HG02610 (cell line): ENCODE results near the gene HERC4.
"Not testable (repeated sequence)": the region's sequence is repeated elsewhere in the genome, so short reads cannot be mapped to it uniquely, and the experiment has no call there.

ENCODE experiments used
- ATAC-seq: cut with Tn5 transposase; IDR thresholded peaks from one replicate; pipeline ENCODE4 v1.9.1; 2021; ENCODE audit warnings: mild to moderate bottlenecking, moderate library complexity; ENCODE audit not compliant: unreplicated experiment

Gene HERC4

GRCh38 chr10:68052463-68052862 is 22.6 kb downstream of the HERC4 start:
- no peak for ATAC-seq

GRCh38 chr10:68049289-68050078 is 25.6 kb downstream of the HERC4 start:
- no peak for ATAC-seq

- ATAC-seq = no peak
Measured at GRCh38 chr10:68047554-68048327, 27.3 kb downstream of the HERC4 start.

DNA sequence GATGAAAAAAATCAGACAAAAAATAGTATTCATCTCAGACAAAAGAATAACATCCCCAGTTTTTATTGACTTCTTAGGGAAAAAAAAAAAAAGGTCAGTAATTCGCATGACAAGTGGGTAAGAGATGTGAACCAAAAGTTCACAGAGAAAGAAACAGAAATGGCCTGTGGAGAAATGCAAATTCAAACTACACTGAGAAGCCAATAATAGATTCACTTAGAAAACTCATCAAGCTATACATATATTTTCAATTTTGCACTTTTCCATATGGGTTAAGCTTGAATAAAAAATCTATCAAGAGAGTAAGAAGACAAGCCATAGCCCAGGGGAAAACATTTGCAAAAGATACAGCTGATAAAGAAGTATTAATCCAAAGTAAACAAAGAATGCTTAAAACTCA is 28.0 kb downstream of the HERC4 start:
- no peak for ATAC-seq

DNA sequence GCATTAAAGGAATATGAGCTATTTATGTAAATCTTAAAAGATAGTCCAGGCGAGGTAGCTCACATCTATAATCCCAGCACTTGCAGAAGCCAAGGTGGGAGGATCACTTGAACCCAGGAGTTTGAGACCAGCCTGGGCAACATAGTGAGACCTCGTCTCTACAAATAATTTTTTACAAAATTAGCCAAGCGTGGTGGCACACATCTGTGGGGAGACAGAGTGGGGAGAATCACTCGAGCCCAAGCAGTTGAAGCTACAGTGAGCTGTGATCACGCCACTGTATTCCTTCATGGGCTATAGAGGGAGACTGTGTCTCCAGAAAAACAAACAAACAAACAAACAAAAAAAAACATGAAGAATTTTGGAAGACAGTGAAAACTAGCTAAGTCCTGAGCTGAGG is 28.4 kb downstream of the HERC4 start:
- peak; percentile 52 for ATAC-seq

- peak; percentile 36 for ATAC-seq
Measured at GRCh38 chr10:68043030-68043429, 32.1 kb downstream of the HERC4 start.

DNA sequence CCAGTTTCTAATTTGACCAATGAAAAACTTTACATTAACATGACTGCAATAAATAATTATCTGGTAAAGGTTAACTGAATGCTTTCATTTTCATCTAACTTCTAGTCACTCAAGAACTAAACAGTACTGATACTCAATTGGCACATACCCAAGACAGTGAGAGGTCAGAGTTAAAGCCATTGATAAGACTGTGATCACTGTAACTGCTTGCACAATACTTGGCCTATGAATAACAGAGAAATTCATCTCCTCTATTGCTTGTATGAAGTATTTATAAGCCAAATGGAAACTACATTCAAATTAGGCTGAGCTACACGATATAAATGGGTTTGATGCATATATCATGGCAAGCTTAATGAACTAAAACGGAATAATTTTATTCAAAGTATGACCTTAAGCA is 43.0 kb downstream of the HERC4 start:
- ATAC-seq = no peak

GRCh38 chr10:68027429-68027828 is 47.7 kb downstream of the HERC4 start:
- no peak for ATAC-seq

GRCh38 chr10:68023292-68023691 is 51.8 kb downstream of the HERC4 start:
- ATAC-seq = no peak

DNA sequence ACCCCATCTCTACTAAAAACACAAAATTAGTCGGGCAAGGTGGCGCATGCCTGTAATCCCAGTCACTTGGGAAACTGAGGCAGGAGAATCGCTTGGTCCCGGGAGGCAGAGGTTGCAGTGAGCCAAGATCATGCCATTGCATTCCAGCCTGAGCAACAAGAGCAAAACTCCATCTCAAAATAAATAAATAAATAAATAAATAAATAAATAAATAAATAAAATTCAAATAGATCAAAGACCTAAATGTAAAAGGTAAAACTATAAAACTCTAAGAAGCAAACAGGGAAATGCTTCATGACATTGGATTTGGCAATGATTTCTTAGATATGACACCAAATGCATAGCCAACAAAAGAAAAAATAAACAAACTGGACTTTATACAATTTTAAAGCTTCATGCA is 52.8 kb downstream of the HERC4 start:
- not testable (repeated sequence) for ATAC-seq

GRCh38 chr10:68016519-68016918 is 58.6 kb downstream of the HERC4 start:
- not testable (repeated sequence) for ATAC-seq

- ATAC-seq = no peak
Measured at GRCh38 chr10:68010426-68010940, 64.6 kb downstream of the HERC4 start.

DNA sequence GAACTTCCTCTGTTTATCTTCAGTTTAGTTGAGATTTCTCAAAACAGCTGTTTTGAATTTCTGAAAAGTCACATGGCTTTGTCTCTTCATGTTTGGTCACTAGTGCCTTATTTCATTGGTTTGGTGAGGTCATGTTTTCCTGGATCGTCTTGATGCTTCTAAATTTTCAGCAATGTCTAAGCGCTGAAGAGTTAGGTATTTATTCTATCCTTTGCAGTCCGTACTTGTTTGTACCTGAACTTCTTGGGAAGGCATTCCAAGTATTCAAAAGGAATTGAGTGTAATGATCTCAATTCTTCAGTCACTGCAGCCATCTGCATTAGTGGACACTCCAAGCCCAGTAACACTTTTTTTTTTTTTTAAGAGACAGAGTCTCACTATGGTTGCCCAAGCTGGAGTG is 67.7 kb downstream of the HERC4 start:
- ATAC-seq = no peak

- no peak for ATAC-seq
Measured at GRCh38 chr10:68001539-68001938, 73.5 kb downstream of the HERC4 start.

GRCh38 chr10:68001000-68001399 is 74.1 kb downstream of the HERC4 start:
- no peak for ATAC-seq

GRCh38 chr10:67990093-67990492 is 85.0 kb downstream of the HERC4 start:
- ATAC-seq = no peak

GRCh38 chr10:67988606-67989005 is 86.5 kb downstream of the HERC4 start:
- ATAC-seq = no peak

DNA sequence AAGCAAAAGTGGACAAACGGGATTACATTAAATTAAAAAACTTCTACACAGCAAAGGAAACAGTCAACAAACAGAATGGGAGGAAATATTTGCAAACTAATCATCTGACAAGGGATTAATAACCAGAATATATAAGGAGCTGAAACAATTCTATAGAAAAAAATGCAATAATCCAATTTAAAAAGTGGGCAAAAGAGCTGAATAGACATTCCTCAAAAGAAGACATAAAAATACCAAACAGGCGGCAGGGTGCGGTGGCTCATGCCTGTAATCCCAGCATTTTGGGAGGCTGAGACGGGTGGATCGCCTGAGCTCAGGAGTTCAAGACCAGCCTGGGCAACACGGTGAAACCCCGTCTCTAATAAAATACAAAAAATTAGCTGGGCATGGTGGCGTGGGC is 92.5 kb downstream of the HERC4 start:
- not testable (repeated sequence) for ATAC-seq

- no peak for ATAC-seq
Measured at GRCh38 chr10:67978749-67979148, 96.3 kb downstream of the HERC4 start.

DNA sequence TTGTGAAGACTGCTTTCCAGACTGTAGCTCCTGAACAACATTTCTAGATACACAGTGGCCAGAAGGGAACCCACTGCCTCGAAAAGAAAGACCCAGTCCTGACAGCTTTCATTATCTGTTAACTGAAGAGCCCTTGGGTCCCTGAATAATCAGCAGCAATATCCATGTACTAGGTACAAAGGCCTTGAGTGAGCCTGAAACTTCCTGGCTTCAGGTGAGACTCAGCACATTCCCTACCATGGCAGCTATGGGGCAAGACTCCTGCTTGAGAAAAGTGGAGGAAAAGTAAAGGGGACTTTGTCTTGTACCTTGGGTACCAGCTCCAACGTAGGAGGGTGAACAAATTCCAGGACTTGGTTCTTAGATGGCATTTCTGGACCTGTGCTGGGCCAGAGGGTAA is 97.8 kb downstream of the HERC4 start:
- no peak for ATAC-seq

GRCh38 chr10:67976292-67977245 is 98.5 kb downstream of the HERC4 start:
- ATAC-seq = no peak
